Measurements from ENCODE around the gene TFCP2L1. TPM values are rescaled to one million over a fixed set of nuclear protein-coding genes. Genes with fewer than 3 reads are reported as not detected.
A peak's percentile ranks its signal among the peaks of the same experiment; 100 is the strongest.

The TFCP2L1 gene
- total and polyA plus RNA-seq, 11 donors: 0.04 to 1.5 (median 0.17) TPM; not detected in 1

- no peak for TF ChIP-seq POLR2A (IDR thresholded peaks at IDR 0.05)
- no peak for TF ChIP-seq CTCF (IDR thresholded peaks at IDR 0.05)
These were observed 37.5 kb downstream of the TFCP2L1 start for GRCh38 chr2:121247534-121247933.

GRCh38 chr2:121246704-121247255 lies 38.2 kb downstream of the TFCP2L1 start:
- H3K9me3 ChIP-seq: no peaks in the 10 kb centered on the region
- TF ChIP-seq CTCF (IDR thresholded peaks at IDR 0.05): no peak
- no peak for ATAC-seq
- 85 to 89% (median 86%) methylated on average over 13 to 15 of the region's 15 CpGs for WGBS, 4 donors
- H3K27ac ChIP-seq: no peak overlapping the region
- no peak overlapping the region for H3K4me3 ChIP-seq
- peak in 1 of 5 donors; percentile 14 for DNase-seq
- H3K36me3 ChIP-seq: no peaks in the 10 kb centered on the region
- H3K4me1 ChIP-seq: no peaks in the 10 kb centered on the region
- H3K27me3 ChIP-seq: no peaks in the 10 kb centered on the region
- intact Hi-C loops (cut with DNase I): no loop called here

More at GRCh38 chr2:121247534-121247933, 37.5 kb downstream of the TFCP2L1 start:
- no peaks in the 10 kb centered on the region for H3K9me3 ChIP-seq
- H3K4me1 ChIP-seq: no peaks in the 10 kb centered on the region
- intact Hi-C loops (cut with DNase I): no loop called here
- H3K27ac ChIP-seq: no peak overlapping the region
- WGBS, 4 donors: 78 to 87% (median 83%) methylated on average over 4 of the region's 4 CpGs
- no peaks in the 10 kb centered on the region for H3K36me3 ChIP-seq
- H3K4me3 ChIP-seq: no peak overlapping the region
- DNase-seq (no peak), ATAC-seq (no peak)
- no peaks in the 10 kb centered on the region for H3K27me3 ChIP-seq

GRCh38 chr2:121245913-121246312 lies 39.1 kb downstream of the TFCP2L1 start:
- no peak for ATAC-seq
- intact Hi-C loops (cut with DNase I): no loop called here
- Histone ChIP-seq H3K9me3 (no peaks in the 10 kb centered on the region), H3K27me3 (no peaks in the 10 kb centered on the region), H3K36me3 (no peaks in the 10 kb centered on the region), H3K4me1 (no peaks in the 10 kb centered on the region), H3K27ac (no peak overlapping the region), H3K4me3 (no peak overlapping the region)
- peak in 1 of 5 donors; percentile 6 for DNase-seq
- 80 to 84% (median 82%) methylated on average over 4 of the region's 4 CpGs for WGBS, 4 donors
- TF ChIP-seq CTCF (IDR thresholded peaks at IDR 0.05) (no peak), POLR2A (IDR thresholded peaks at IDR 0.05) (no peak)

- Histone ChIP-seq H3K9me3 (no peaks in the 10 kb centered on the region), H3K27ac (no peak overlapping the region), H3K4me3 (no peak overlapping the region), H3K4me1 (no peaks in the 10 kb centered on the region), H3K36me3 (no peaks in the 10 kb centered on the region), H3K27me3 (no peaks in the 10 kb centered on the region)
- ATAC-seq (no peak), DNase-seq (peak in 1 of 5 donors; percentile 9)
- intact Hi-C loops (cut with DNase I): no loop called here
- 90 to 94% (median 90%) methylated on average over 13 of the region's 13 CpGs for WGBS, 4 donors
- TF ChIP-seq CTCF (IDR thresholded peaks at IDR 0.05) (no peak), POLR2A (IDR thresholded peaks at IDR 0.05) (no peak)
These were observed 39.7 kb downstream of the TFCP2L1 start for GRCh38 chr2:121245120-121245820.
